PC-3 (cell line): ENCODE data around the gene OR2AT4.

ENCODE experiments used
- CTCF ChIP-seq: fragments of 300-600 bp; sonication (generic); conservative IDR thresholded peaks from 2 replicates; pipeline ENCODE4 v1.5.1; 2017; ENCODE audit warnings: antibody characterized with exemption, low read depth, mild to moderate bottlenecking, low read length
- EZH2 ChIP-seq: fragments of 300-600 bp; sonication (generic); IDR thresholded peaks from one replicate; pipeline ENCODE4 v1.6.1; 2017; ENCODE audit warnings: antibody characterized with exemption, mild to moderate bottlenecking, low read length; ENCODE audit not compliant: unreplicated experiment
- EZH2phosphoT487 ChIP-seq: fragments of 300-600 bp; sonication (generic); IDR thresholded peaks from 2 replicates; pipeline ENCODE4 v1.6.1; 2018; ENCODE audit warnings: mild to moderate bottlenecking, antibody characterized with exemption, low read length, borderline replicate concordance

DNA sequence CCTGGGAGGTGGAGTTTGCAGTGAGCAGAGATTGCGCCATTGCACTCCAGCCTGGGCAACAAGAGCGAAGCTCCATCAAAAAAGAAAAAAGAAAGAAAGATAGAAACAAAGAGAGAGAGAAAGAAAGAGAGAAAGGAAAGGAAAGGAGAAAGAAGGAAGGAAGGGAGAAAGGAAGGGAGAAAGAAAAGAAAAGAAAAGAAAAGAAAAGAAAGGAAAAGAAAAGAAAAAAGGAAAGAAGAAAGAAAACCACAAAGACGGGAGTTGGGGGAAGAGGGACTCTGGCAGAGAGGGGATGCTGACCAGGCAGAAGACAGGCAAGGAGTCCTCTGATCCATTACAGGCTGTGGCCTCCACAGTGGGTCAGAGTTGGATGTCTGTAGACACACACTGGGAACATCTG lies 35.4 kb upstream of the OR2AT4 start:
- TF ChIP-seq CTCF (no peak), EZH2 (no peak), EZH2phosphoT487 (no peak)
